MM.1S (cell line): ENCODE results near the gene FBXL20.

Experiments
- DNase-seq: peaks from one replicate; pipeline ENCODE4 v3.0.0-alpha.2; 2015
- H2AFZ ChIP-seq: fragments of 300-600 bp; sonication (generic); 2 replicates; pipeline ENCODE4 v1.6.0; 2016; ENCODE audit warnings: antibody characterized with exemption, low read length
- H3F3A ChIP-seq: fragments of 300-600 bp; sonication (generic); 2 replicates; pipeline ENCODE4 v1.6.1; 2016; ENCODE audit warnings: mild to moderate bottlenecking, antibody characterized with exemption, low read length, moderate library complexity, mixed read lengths; ENCODE audit not compliant: insufficient read depth
- H3K27ac ChIP-seq: fragments of 300-600 bp; sonication (generic); 2 replicates; pipeline ENCODE4 v1.5.1; 2016; ENCODE audit warnings: mild to moderate bottlenecking, low read length
- H3K27me3 ChIP-seq: fragments of 300-600 bp; sonication (generic); replicated peaks from 2 replicates; pipeline ENCODE4 v1.6.0; 2016; ENCODE audit warnings: low read length; ENCODE audit not compliant: insufficient read depth
- H3K36me3 ChIP-seq: fragments of 300-600 bp; sonication (generic); replicated peaks from 2 replicates; pipeline ENCODE4 v1.6.1; 2016; ENCODE audit warnings: mild to moderate bottlenecking, low read length, mixed read lengths; ENCODE audit not compliant: insufficient read depth
- H3K4me1 ChIP-seq: fragments of 300-600 bp; sonication (generic); 2 replicates; pipeline ENCODE4 v1.6.1; 2016; ENCODE audit warnings: low read length, mixed read lengths
- H3K4me2 ChIP-seq: fragments of 300-600 bp; sonication (generic); 2 replicates; pipeline ENCODE4 v1.6.0; 2016; ENCODE audit warnings: low read depth, low read length
- H3K4me3 ChIP-seq: fragments of 300-600 bp; sonication (generic); 2 replicates; pipeline ENCODE4 v1.5.1; 2016; ENCODE audit warnings: low read length, mixed read lengths
- H3K79me2 ChIP-seq: fragments of 300-600 bp; sonication (generic); 2 replicates; pipeline ENCODE4 v1.6.1; 2016; ENCODE audit warnings: mixed run types, low read length, mixed read lengths
- H3K9ac ChIP-seq: fragments of 300-600 bp; sonication (generic); 2 replicates; pipeline ENCODE4 v1.6.1; 2016; ENCODE audit warnings: low read length, mixed read lengths
- H3K9me2 ChIP-seq: fragments of 300-600 bp; sonication (generic); replicated peaks from 2 replicates; pipeline ENCODE4 v1.6.1; 2016; ENCODE audit warnings: mild to moderate bottlenecking, low read length, mixed read lengths; ENCODE audit not compliant: insufficient read depth
- H3K9me3 ChIP-seq: fragments of 300-600 bp; sonication (generic); replicated peaks from 2 replicates; pipeline ENCODE4 v1.6.1; 2016; ENCODE audit warnings: mild to moderate bottlenecking, low read length, mixed read lengths; ENCODE audit not compliant: insufficient read depth
- H4K20me1 ChIP-seq: fragments of 300-600 bp; sonication (generic); 2 replicates; pipeline ENCODE4 v1.6.1; 2016; ENCODE audit warnings: mild to moderate bottlenecking, low read length, moderate library complexity, mixed read lengths; ENCODE audit not compliant: insufficient read depth
- EZH2 ChIP-seq: fragments of 300-600 bp; sonication (generic); optimal IDR thresholded peaks from 2 replicates; pipeline ENCODE3; 2017; ENCODE audit warnings: low read depth, mild to moderate bottlenecking, antibody characterized with exemption, low read length, mixed read lengths
- EZH2phosphoT487 ChIP-seq: fragments of 300-600 bp; sonication (generic); IDR thresholded peaks from 2 replicates; pipeline ENCODE4 v1.6.1; 2018; ENCODE audit warnings: antibody characterized with exemption, low read length
- TF ChIP-seq, protein P1 (sequence below): fragments of 300-600 bp; sonication (generic); IDR thresholded peaks from 2 replicates; pipeline ENCODE4 v1.5.1; 2016; ENCODE audit warnings: antibody characterized with exemption, low read length, mixed read lengths

FBXL20 gene

DNA sequence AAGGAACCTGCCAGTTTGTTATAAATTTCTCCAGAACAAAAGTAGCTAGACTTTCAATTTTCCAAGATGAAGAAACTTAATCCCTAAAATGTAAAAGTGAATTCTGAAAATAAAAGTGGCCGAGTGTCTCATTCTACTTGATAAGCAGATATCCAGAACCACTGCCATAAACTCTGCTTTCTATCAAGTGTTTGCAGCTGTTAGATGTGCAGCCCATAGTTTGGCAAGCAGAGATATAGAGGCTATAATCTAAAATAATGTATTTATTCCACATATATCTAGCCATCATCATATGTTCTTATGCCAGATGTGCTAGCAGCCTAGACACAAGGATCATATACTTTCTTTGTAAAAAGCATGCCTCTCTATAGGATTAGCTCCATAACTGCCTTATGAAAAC lies 14.7 kb upstream of the FBXL20 start:
- Histone ChIP-seq H3K9me2 (no peaks in the 10 kb centered on the region), H3K27me3 (no peaks in the 10 kb centered on the region), H3K36me3 (peaks cover 5% of the 10 kb centered on the region; the same call in 1 of the 2 replicates), H3K4me1 (no peaks in the 10 kb centered on the region), H3F3A (no peaks in the 10 kb centered on the region), H3K4me3 (no peak overlapping the region), H3K79me2 (no peaks in the 10 kb centered on the region), H2AFZ (no peak overlapping the region), H3K9ac (no peak overlapping the region), H3K9me3 (no peaks in the 10 kb centered on the region), H3K27ac (no peak overlapping the region), H3K4me2 (no peak overlapping the region), H4K20me1 (no peaks in the 10 kb centered on the region)
- TF ChIP-seq, protein P1, sequence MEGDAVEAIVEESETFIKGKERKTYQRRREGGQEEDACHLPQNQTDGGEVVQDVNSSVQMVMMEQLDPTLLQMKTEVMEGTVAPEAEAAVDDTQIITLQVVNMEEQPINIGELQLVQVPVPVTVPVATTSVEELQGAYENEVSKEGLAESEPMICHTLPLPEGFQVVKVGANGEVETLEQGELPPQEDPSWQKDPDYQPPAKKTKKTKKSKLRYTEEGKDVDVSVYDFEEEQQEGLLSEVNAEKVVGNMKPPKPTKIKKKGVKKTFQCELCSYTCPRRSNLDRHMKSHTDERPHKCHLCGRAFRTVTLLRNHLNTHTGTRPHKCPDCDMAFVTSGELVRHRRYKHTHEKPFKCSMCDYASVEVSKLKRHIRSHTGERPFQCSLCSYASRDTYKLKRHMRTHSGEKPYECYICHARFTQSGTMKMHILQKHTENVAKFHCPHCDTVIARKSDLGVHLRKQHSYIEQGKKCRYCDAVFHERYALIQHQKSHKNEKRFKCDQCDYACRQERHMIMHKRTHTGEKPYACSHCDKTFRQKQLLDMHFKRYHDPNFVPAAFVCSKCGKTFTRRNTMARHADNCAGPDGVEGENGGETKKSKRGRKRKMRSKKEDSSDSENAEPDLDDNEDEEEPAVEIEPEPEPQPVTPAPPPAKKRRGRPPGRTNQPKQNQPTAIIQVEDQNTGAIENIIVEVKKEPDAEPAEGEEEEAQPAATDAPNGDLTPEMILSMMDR = no peak
- TF ChIP-seq EZH2phosphoT487 (no peak), EZH2 (no peak)
- no peak for DNase-seq

DNA sequence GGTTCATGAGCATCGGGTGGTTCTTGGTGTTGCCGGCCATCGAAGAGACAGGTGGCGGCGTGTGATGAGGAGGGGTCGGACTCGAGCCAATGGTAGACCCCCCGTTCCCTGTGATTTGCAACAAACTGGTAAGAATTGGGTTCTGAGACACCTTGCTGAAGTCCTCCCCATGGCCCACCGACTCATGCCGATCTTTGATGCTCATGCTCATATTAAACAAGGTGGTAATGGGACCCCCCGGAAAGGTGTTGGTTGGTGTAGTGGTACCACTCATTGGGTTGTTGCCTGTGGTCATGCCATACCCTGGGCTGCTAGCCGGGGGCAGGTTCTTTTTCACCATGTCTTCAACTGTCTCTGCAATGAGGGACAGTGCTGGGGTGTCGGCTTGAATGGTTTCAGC lies 8.9 kb upstream of the FBXL20 start:
- Histone ChIP-seq H3F3A (peaks cover 3% of the 10 kb centered on the region; the same call in 1 of the 2 replicates), H3K27me3 (no peaks in the 10 kb centered on the region), H3K4me1 (no peaks in the 10 kb centered on the region), H3K79me2 (no peaks in the 10 kb centered on the region), H2AFZ (no peak overlapping the region), H3K9me3 (no peaks in the 10 kb centered on the region), H4K20me1 (no peaks in the 10 kb centered on the region), H3K36me3 (peaks cover 12% of the 10 kb centered on the region), H3K9ac (no peak overlapping the region), H3K9me2 (no peaks in the 10 kb centered on the region), H3K27ac (no peak overlapping the region), H3K4me3 (no peak overlapping the region), H3K4me2 (no peak overlapping the region)
- no peak for DNase-seq
- TF ChIP-seq EZH2 = no peak
- TF ChIP-seq EZH2phosphoT487 = no peak
- TF ChIP-seq, protein P1 = no peak

DNA sequence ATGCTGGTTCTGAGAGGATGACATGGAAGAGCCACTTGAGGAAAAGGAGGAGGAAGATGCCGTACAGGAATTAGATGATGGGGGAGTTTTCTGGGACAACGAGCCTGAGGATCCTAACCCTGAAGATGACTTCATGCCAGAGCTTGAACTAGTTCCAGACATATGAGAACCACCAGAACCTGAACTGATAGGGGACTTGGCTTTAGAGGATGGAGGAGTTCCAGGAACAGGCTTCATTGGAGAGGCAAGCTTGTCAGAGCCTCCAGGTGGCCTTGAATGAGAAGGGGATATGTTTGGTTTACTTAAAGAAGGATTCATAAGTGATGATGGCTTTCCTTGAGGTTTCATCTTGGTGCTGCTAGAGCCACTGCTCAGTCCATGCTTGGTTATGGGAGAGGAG lies 6.9 kb upstream of the FBXL20 start:
- no peak for DNase-seq
- Histone ChIP-seq H3K9ac (no peak overlapping the region), H3K4me1 (no peaks in the 10 kb centered on the region), H3F3A (peaks cover 3% of the 10 kb centered on the region; the same call in 1 of the 2 replicates), H3K27ac (no peak overlapping the region), H3K27me3 (no peaks in the 10 kb centered on the region), H3K4me2 (no peak overlapping the region), H3K9me3 (no peaks in the 10 kb centered on the region), H2AFZ (no peak overlapping the region), H3K9me2 (no peaks in the 10 kb centered on the region), H3K4me3 (no peak overlapping the region), H3K36me3 (peaks cover 7% of the 10 kb centered on the region), H3K79me2 (no peaks in the 10 kb centered on the region), H4K20me1 (no peaks in the 10 kb centered on the region)
- TF ChIP-seq EZH2phosphoT487 (no peak), EZH2 (no peak)

DNA sequence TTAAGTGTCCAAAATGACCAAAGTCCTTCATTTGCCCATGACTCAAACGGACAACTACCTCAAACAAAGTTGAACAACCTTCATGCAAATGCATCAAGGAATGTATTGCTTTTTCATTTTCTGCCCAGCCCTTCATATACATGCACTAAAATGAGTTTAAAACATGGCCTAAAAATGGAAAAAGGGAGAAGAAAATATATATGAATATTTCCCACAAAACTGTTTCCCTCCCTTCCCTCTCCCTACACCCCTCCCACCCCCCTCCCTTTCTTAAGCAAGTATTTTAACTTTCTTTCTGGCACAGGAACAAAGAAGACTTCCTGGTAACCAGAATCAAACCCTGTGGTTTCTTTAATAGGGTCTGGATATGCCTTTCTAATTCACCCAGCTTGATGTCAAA lies 5.5 kb upstream of the FBXL20 start:
- H3K4me2 ChIP-seq = no peak overlapping the region
- H3K27ac ChIP-seq = no peak overlapping the region

More for the DNA sequence above, 5.5 kb upstream of the FBXL20 start:
- H3K79me2 ChIP-seq = no peaks in the 10 kb centered on the region
- no peaks in the 10 kb centered on the region for H3K27me3 ChIP-seq
- H3K9ac ChIP-seq = no peak overlapping the region
- TF ChIP-seq, protein P1 = no peak
- TF ChIP-seq EZH2 = no peak
- no peak for TF ChIP-seq EZH2phosphoT487
- H3K9me3 ChIP-seq = no peaks in the 10 kb centered on the region
- no peaks in the 10 kb centered on the region for H4K20me1 ChIP-seq
- H3K4me1 ChIP-seq = no peaks in the 10 kb centered on the region
- no peak overlapping the region for H2AFZ ChIP-seq
- DNase-seq = no peak
- peaks cover 6% of the 10 kb centered on the region for H3F3A ChIP-seq
- H3K4me3 ChIP-seq = no peak overlapping the region
- peaks cover 7% of the 10 kb centered on the region for H3K36me3 ChIP-seq
- no peaks in the 10 kb centered on the region for H3K9me2 ChIP-seq
